PFSK-1 (cell line): ENCODE measurements around the gene GRM4.

Experiments
- POLR2AphosphoS5 ChIP-seq: IDR thresholded peaks from 2 replicates; pipeline ENCODE4 v1.6.1; 2012; ENCODE audit warnings: low read depth, mild to moderate bottlenecking, control low read depth, low read length, moderate library complexity
- TAF1 ChIP-seq: IDR thresholded peaks from 2 replicates; pipeline ENCODE4 v1.6.1; 2012; ENCODE audit warnings: low read length, control low read depth, borderline replicate concordance; ENCODE audit not compliant: insufficient read depth
- TF ChIP-seq, protein P1 (sequence below), 2 experiments: IDR thresholded peaks; 2 replicates each; pipeline versions ENCODE4 v1.6.1 to v1.8.0; 2011 to 2012; ENCODE audit warnings: low read depth in 2 of 2, low read length in 2 of 2, control low read depth in 1 of 2, inconsistent platforms in 1 of 2, mild to moderate bottlenecking in 1 of 2, moderate library complexity in 1 of 2; ENCODE audit not compliant: insufficient read depth in 1 of 2

DNA sequence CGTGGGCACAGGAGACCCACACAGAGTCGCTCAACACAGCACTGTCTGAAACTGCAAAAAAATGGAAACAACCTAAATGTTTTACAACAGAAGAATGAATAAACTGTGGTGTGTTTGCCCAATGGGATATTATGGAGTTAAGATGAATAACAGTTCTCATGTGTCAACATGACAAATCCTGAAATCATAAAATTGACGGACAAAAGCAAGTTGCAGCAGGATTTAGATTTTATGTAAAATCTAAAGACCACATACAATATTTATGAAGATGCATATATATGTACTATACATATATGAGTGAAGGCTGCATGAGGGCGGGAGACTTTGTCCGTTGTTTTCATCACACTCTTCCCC lies 79.7 kb downstream of the GRM4 start:
- TF ChIP-seq, protein P1, sequence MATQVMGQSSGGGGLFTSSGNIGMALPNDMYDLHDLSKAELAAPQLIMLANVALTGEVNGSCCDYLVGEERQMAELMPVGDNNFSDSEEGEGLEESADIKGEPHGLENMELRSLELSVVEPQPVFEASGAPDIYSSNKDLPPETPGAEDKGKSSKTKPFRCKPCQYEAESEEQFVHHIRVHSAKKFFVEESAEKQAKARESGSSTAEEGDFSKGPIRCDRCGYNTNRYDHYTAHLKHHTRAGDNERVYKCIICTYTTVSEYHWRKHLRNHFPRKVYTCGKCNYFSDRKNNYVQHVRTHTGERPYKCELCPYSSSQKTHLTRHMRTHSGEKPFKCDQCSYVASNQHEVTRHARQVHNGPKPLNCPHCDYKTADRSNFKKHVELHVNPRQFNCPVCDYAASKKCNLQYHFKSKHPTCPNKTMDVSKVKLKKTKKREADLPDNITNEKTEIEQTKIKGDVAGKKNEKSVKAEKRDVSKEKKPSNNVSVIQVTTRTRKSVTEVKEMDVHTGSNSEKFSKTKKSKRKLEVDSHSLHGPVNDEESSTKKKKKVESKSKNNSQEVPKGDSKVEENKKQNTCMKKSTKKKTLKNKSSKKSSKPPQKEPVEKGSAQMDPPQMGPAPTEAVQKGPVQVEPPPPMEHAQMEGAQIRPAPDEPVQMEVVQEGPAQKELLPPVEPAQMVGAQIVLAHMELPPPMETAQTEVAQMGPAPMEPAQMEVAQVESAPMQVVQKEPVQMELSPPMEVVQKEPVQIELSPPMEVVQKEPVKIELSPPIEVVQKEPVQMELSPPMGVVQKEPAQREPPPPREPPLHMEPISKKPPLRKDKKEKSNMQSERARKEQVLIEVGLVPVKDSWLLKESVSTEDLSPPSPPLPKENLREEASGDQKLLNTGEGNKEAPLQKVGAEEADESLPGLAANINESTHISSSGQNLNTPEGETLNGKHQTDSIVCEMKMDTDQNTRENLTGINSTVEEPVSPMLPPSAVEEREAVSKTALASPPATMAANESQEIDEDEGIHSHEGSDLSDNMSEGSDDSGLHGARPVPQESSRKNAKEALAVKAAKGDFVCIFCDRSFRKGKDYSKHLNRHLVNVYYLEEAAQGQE (IDR thresholded peaks at IDR 0.05; ENCODE audit: insufficient read depth in 1 of 2, low read depth in 2 of 2, low read length in 2 of 2), result no peak
- TF ChIP-seq TAF1, result no peak
- TF ChIP-seq POLR2AphosphoS5, result no peak
